Measurements from ENCODE around the gene ABL2. TPM values are rescaled to one million over a fixed set of nuclear protein-coding genes. Genes with fewer than 3 reads are reported as not detected.
"Not testable (repeated sequence)": the region's sequence is repeated elsewhere in the genome, so short reads cannot be mapped to it uniquely, and the experiment has no call there.

The ABL2 gene
- polyA plus RNA-seq (2013, experiment 1 of 4): 13.1 TPM
- 16.6 TPM for polyA plus RNA-seq (2013, experiment 2 of 4)
- polyA plus RNA-seq (2013, experiment 3 of 4): 10.6 TPM
- polyA plus RNA-seq (2013, experiment 4 of 4): 13.1 TPM

DNA sequence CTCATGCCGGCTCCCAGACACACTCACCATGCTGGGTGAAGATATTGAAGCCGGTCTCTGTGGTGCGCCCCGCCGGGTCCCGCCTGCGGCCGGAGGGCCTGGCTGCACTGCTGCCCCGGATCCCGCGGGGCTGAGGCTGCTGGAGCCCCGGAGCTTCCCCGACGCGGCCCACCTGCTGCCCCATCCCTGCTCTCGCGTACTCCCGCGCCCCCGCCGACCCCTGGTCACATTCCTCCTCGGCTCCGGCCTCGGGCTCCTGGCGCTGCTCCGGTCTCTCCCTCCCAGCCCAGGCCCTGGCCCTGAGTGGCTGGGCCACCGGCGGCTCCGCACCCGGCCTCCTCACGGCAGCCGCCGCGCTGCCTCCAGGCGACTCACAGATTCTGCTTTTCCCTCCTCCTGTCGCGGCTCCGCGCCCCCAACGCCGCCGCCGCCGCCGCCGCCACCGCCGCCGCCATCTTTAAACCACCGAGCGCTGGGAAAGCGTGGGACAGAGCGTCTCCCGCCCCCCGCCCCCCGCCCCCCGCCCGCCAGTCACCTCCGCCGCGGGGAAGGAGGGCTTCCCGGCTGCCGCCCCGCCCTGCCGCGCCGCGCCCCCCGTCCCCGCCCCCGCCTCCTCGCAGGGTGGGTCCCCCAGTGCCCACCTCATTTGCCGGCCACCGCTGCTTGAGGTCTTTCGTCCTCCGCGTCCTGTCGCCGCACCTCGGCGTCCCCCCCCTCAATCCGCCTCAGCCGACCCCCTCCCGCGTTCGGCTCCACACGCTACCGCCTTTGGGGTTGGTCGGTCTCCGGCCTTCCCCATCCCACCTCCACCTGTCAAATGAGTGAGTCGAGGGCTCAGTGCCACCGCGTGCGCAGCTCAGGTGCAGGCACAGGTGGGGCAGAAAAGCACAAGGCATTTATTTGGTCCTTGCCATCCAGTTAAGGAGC, at the start of gene ABL2:
TSS of gene ABL2 (minus strand) at position 464 of the 927 bp plus-strand sequence. CDS start at position 184, 280 bp downstream.
- WGBS, 2 experiments: 0% methylated on average over 93 to 94 of the region's 94 CpGs
- H3K9me3 ChIP-seq (ENCODE audit: control insufficient read depth, low read length): no peaks in the 10 kb centered on the region
- peaks cover 5% of the 10 kb centered on the region for H3K4me1 ChIP-seq (ENCODE audit: control insufficient read depth, insufficient read depth, low read length)

DNA sequence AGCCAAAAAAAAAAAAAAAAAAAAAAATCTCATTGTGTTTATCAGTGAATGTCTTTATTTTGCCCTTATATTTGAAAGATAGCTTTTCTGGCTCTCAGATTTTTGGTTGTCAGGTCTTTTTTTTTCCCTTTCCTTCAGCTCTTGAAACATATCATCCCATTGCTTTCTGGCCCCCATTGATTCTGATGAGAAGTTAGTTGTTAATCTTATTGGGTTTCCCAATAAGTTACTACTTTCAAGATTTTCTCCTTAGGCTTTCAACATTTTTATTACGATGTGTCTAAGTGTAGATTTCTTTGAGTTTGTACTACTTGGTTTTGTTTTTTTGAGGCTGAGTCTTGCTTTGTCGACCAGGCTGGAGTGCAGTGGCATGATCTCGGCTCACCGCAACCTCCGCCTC, 49.4 kb upstream of the ABL2 start:
- Histone ChIP-seq H3K27ac (ENCODE audit: insufficient read depth, low read depth, low read length, poor library complexity, severe bottlenecking) (no peak overlapping the region), H3K4me3 (ENCODE audit: insufficient read depth, low read depth, low read length) (no peak overlapping the region), H3K36me3 (ENCODE audit: control insufficient read depth, insufficient read depth, low read length) (no peaks in the 10 kb centered on the region), H3K4me1 (ENCODE audit: control insufficient read depth, insufficient read depth, low read length) (no peaks in the 10 kb centered on the region), H3K9me3 (ENCODE audit: control insufficient read depth, low read length) (no peaks in the 10 kb centered on the region), H3K27me3 (ENCODE audit: control insufficient read depth, insufficient read depth, low read length, poor library complexity, severe bottlenecking) (no peaks in the 10 kb centered on the region)
- WGBS, 2 experiments: 94 to 97% methylated on average over 5 of the region's 5 CpGs

More for the DNA sequence above, at the start of gene ABL2:
- peaks cover 5% of the 10 kb centered on the region for H3K27me3 ChIP-seq (ENCODE audit: control insufficient read depth, insufficient read depth, low read length, poor library complexity, severe bottlenecking)
- no peaks in the 10 kb centered on the region for H3K36me3 ChIP-seq (ENCODE audit: control insufficient read depth, insufficient read depth, low read length)
- H3K4me3 ChIP-seq (ENCODE audit: insufficient read depth, low read depth, low read length): peak within 1 kb of the TSS; percentile 81
- H3K27ac ChIP-seq (ENCODE audit: insufficient read depth, low read depth, low read length, poor library complexity, severe bottlenecking): peak within 1 kb of the TSS; percentile 87

DNA sequence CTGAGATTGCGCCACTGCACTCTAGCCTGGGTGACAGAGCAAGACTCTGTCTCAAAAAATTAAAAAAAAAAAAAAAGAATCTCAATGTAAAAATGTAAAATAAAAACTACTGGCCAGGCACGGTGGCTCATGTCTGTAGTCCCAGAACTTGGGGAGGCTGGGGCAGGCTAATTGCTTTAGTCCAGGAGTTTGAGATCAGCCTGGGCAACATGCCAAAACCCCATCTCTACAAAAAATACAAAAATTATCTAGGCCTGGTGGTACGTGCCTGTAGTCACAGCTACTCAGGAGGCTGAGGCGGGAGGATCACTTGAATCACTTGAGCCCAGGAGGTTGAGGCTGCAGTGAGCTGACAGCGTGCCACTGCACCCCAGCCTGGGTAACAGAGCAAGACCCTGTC, 44.9 kb upstream of the ABL2 start:
- H3K27me3 ChIP-seq (ENCODE audit: control insufficient read depth, insufficient read depth, low read length, poor library complexity, severe bottlenecking); H3K36me3 ChIP-seq (ENCODE audit: control insufficient read depth, insufficient read depth, low read length); H3K9me3 ChIP-seq (ENCODE audit: control insufficient read depth, low read length); H3K4me1 ChIP-seq (ENCODE audit: control insufficient read depth, insufficient read depth, low read length); H3K4me3 ChIP-seq (ENCODE audit: insufficient read depth, low read depth, low read length); H3K27ac ChIP-seq (ENCODE audit: insufficient read depth, low read depth, low read length, poor library complexity, severe bottlenecking): not testable (repeated sequence)
- 94 to 99% methylated on average over 3 to 5 of the region's 5 CpGs for WGBS, 2 experiments

DNA sequence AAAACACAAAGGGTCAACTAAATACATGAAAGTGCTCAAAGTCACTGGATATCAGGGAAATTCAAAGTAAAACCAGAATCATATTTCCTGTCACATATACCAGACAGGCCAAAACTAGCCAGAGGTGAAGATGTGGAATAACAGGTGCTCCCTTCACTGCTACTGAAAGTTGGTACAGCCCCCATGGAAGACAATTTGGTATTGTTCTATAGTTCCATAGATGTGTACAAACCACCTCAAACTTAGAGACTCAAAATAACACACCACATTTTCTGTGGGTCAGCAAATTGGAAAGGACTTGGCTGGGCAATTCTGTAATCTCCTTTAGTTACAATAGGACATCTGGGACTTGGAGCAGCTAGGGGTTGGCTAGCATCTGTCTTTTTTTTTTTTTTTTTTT, 39.6 kb upstream of the ABL2 start:
- Histone ChIP-seq H3K4me3 (ENCODE audit: insufficient read depth, low read depth, low read length) (no peak overlapping the region), H3K27me3 (ENCODE audit: control insufficient read depth, insufficient read depth, low read length, poor library complexity, severe bottlenecking) (no peaks in the 10 kb centered on the region), H3K9me3 (ENCODE audit: control insufficient read depth, low read length) (no peaks in the 10 kb centered on the region), H3K4me1 (ENCODE audit: control insufficient read depth, insufficient read depth, low read length) (no peaks in the 10 kb centered on the region), H3K36me3 (ENCODE audit: control insufficient read depth, insufficient read depth, low read length) (no peaks in the 10 kb centered on the region), H3K27ac (ENCODE audit: insufficient read depth, low read depth, low read length, poor library complexity, severe bottlenecking) (no peak overlapping the region)

DNA sequence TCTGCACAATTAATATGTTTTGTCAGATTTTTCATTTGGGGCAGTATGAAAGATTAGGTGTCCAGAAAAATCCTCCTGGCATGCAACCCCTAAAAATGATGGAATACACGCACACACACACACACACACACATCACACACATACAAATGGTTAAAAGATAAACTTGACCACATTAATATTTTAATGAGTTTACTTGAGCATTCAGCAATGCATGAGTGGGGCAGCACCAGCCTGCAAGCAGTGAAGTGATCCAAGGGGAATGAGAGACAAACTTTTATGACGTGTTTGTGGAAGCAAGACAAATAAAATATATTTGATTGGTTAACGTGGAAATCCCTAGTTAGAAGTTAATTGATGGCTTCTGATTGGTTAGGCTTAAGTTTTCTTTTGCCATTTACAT, 35.0 kb upstream of the ABL2 start:
- H3K4me1 ChIP-seq (ENCODE audit: control insufficient read depth, insufficient read depth, low read length): no peaks in the 10 kb centered on the region
- no peaks in the 10 kb centered on the region for H3K36me3 ChIP-seq (ENCODE audit: control insufficient read depth, insufficient read depth, low read length)
- H3K27me3 ChIP-seq (ENCODE audit: control insufficient read depth, insufficient read depth, low read length, poor library complexity, severe bottlenecking): no peaks in the 10 kb centered on the region
- H3K4me3 ChIP-seq (ENCODE audit: insufficient read depth, low read depth, low read length): no peak overlapping the region
- WGBS, 2 experiments: 85 to 93% methylated on average over 2 to 3 of the region's 3 CpGs
- no peak overlapping the region for H3K27ac ChIP-seq (ENCODE audit: insufficient read depth, low read depth, low read length, poor library complexity, severe bottlenecking)
- H3K9me3 ChIP-seq (ENCODE audit: control insufficient read depth, low read length): no peaks in the 10 kb centered on the region

DNA sequence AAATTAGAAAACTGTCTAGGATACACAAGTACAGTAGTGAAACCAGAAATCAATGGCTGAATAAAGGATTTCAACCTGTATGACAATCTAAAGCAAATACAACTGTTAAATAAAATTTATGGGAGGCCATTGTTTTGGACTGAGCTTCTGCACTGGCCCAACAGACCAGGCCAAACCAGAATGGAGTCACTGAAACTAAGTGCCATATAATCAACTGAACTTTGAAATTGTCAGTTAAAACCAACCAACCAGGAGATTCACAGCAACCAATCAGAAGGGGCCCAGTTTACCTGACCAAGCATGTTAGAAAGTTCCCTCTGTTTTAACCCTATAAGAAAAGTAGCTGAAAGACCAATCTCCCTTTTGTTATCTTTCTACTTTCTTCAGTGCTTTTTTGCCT, 33.6 kb upstream of the ABL2 start:
- Histone ChIP-seq H3K27me3 (ENCODE audit: control insufficient read depth, insufficient read depth, low read length, poor library complexity, severe bottlenecking) (no peaks in the 10 kb centered on the region), H3K4me3 (ENCODE audit: insufficient read depth, low read depth, low read length) (no peak overlapping the region), H3K9me3 (ENCODE audit: control insufficient read depth, low read length) (no peaks in the 10 kb centered on the region), H3K27ac (ENCODE audit: insufficient read depth, low read depth, low read length, poor library complexity, severe bottlenecking) (no peak overlapping the region), H3K4me1 (ENCODE audit: control insufficient read depth, insufficient read depth, low read length) (no peaks in the 10 kb centered on the region), H3K36me3 (ENCODE audit: control insufficient read depth, insufficient read depth, low read length) (no peaks in the 10 kb centered on the region)

DNA sequence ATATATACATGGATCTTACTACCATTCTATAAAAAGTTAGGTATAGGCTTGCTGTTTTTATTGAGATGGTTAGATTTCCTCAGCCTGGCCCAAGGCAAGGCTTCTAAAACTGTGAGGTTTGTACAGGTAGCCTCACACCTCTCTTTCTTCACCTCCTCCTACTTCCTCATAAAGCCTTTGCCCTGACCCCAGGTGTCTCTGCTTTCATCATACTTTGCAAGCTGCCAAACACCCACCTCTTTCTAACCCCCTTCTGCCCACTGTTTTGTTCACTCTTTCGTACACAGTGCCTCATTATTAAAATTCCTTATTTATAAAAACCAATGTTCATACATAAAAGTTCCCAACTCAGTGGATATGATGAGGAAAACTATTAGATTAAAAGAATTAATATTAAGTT, 32.7 kb upstream of the ABL2 start:
- H3K36me3 ChIP-seq (ENCODE audit: control insufficient read depth, insufficient read depth, low read length): no peaks in the 10 kb centered on the region
- no peaks in the 10 kb centered on the region for H3K27me3 ChIP-seq (ENCODE audit: control insufficient read depth, insufficient read depth, low read length, poor library complexity, severe bottlenecking)
- no peak overlapping the region for H3K27ac ChIP-seq (ENCODE audit: insufficient read depth, low read depth, low read length, poor library complexity, severe bottlenecking)
- no peaks in the 10 kb centered on the region for H3K9me3 ChIP-seq (ENCODE audit: control insufficient read depth, low read length)
- H3K4me3 ChIP-seq (ENCODE audit: insufficient read depth, low read depth, low read length): no peak overlapping the region
- H3K4me1 ChIP-seq (ENCODE audit: control insufficient read depth, insufficient read depth, low read length): no peaks in the 10 kb centered on the region
- 75 to 100% methylated on average over 1 of the region's 1 CpG for WGBS, 2 experiments

DNA sequence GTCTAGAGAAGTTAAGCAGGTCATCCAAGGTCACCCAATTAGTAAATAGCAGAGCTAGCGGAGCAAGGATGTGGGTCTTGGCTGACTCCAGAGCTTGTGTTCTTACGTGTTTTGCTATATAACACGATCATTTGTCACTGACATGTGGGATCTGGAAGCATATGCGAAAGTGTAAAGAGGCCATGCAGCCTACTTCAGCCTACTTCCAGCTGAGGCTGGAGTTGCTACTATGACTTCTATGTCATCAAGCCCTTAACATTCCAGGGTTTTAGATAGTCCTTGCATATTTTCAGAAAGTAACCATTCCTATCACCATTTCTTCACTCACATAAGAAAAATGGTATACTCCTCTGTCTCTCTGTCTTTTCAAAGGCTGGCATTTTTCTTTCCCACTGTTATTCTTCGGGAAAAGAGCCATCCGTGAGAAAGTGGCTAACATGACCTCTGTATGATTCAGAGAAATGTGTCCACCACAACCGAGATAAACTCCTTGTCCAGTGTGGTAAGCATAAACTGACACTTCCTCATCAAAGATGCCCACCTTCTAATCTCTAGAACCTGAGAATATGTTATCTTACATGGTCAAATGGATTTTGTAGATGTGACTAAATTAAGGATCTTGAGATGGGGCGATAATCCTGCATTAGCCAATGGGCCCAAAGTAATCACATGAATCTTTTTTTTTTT, 24.0 kb upstream of the ABL2 start:
- H3K4me3 ChIP-seq (ENCODE audit: insufficient read depth, low read depth, low read length): no peak overlapping the region
- no peaks in the 10 kb centered on the region for H3K27me3 ChIP-seq (ENCODE audit: control insufficient read depth, insufficient read depth, low read length, poor library complexity, severe bottlenecking)
- H3K4me1 ChIP-seq (ENCODE audit: control insufficient read depth, insufficient read depth, low read length): no peaks in the 10 kb centered on the region
- H3K27ac ChIP-seq (ENCODE audit: insufficient read depth, low read depth, low read length, poor library complexity, severe bottlenecking): no peak overlapping the region
- 93 to 95% methylated on average over 8 of the region's 8 CpGs for WGBS, 2 experiments
- no peaks in the 10 kb centered on the region for H3K36me3 ChIP-seq (ENCODE audit: control insufficient read depth, insufficient read depth, low read length)
- H3K9me3 ChIP-seq (ENCODE audit: control insufficient read depth, low read length): no peaks in the 10 kb centered on the region

DNA sequence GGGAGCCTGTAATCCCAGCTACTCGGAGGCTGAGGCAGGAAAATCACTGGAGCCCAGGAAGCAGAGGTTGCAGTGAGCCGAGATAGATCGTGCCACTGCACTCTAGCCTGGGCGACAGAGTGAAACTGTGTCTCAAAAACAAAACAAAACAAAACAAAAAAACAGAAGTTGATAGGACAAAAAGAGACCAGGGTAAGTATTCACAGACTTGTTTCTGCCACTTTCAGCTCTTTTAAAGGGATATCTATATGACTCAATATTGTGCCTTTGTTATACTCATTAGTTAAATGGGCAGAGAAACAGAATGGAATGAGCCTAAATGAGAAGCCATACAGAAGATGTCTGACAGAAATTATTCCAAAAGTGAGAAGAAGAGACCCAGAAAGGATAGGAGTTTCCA, 23.1 kb upstream of the ABL2 start:
- 77 to 84% methylated on average over 4 of the region's 4 CpGs for WGBS, 2 experiments

DNA sequence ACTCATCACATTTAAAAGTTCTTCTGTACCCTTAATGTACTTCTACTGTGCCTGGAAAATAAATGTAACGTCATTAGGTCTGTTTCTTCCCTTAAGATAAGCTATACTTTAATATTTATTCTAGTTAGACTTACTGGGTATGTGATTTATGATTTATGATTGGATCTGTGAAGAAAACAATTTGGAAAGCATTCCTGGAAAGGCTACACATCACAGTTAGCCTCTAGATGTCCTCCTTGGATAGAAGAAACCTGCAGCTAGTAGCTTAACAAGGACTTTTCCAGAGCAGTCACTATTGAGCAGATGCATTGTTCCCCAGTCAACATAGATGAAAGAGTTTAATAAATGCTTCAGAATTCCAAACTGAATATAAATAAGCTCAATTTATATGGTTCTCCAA, 22.2 kb upstream of the ABL2 start:
- Histone ChIP-seq H3K4me1 (ENCODE audit: control insufficient read depth, insufficient read depth, low read length) (no peaks in the 10 kb centered on the region), H3K4me3 (ENCODE audit: insufficient read depth, low read depth, low read length) (no peak overlapping the region), H3K36me3 (ENCODE audit: control insufficient read depth, insufficient read depth, low read length) (no peaks in the 10 kb centered on the region), H3K27ac (ENCODE audit: insufficient read depth, low read depth, low read length, poor library complexity, severe bottlenecking) (no peak overlapping the region), H3K9me3 (ENCODE audit: control insufficient read depth, low read length) (no peaks in the 10 kb centered on the region), H3K27me3 (ENCODE audit: control insufficient read depth, insufficient read depth, low read length, poor library complexity, severe bottlenecking) (no peaks in the 10 kb centered on the region)
- WGBS, 2 experiments: 100% methylated on average over 1 of the region's 1 CpG; no CpG with 5 or more reads in 1 of the 2 experiments

More for the DNA sequence above, 23.1 kb upstream of the ABL2 start:
- Histone ChIP-seq H3K36me3 (ENCODE audit: control insufficient read depth, insufficient read depth, low read length) (no peaks in the 10 kb centered on the region), H3K27ac (ENCODE audit: insufficient read depth, low read depth, low read length, poor library complexity, severe bottlenecking) (no peak overlapping the region), H3K27me3 (ENCODE audit: control insufficient read depth, insufficient read depth, low read length, poor library complexity, severe bottlenecking) (no peaks in the 10 kb centered on the region), H3K4me1 (ENCODE audit: control insufficient read depth, insufficient read depth, low read length) (no peaks in the 10 kb centered on the region), H3K4me3 (ENCODE audit: insufficient read depth, low read depth, low read length) (no peak overlapping the region), H3K9me3 (ENCODE audit: control insufficient read depth, low read length) (no peaks in the 10 kb centered on the region)
